Measurements from ENCODE around the gene CDON. TPM values are rescaled to one million over a fixed set of nuclear protein-coding genes. Genes with fewer than 3 reads are reported as not detected.

CDON gene
- total RNA-seq, 2 donors from 2014 or later = 10.4 to 17.7 TPM

DNA sequence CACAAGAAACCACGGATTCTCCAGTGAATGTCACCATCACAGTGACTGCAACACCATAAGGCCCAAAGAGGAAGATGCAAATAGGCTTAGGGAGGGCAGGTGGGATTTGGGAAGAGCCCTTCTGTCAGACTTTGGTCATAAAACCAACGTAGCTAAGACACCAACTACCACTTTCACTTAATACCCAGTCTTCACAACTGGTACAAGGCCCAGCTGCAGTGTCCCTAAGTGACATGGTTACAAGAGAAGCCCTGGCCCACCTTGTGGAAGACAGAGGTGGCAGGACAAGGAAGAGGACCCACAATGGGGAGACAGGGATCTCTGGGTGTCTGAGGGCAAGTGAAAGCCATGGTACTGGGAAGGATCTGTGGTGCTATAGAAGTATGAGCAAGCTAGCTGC, 106.8 kb downstream of the CDON start:
- no peak overlapping the region for H3K4me3 ChIP-seq
- H3K9me3 ChIP-seq = no peaks in the 10 kb centered on the region
- TF ChIP-seq CTCF (IDR thresholded peaks at IDR 0.05) = no peak
- H3K36me3 ChIP-seq = no peaks in the 10 kb centered on the region
- H3K4me1 ChIP-seq (ENCODE audit: control insufficient read depth in 1 of 2, low read depth in 2 of 2) = no peaks in the 10 kb centered on the region
- DNase-seq (ENCODE audit: low spot score) = no peak
- no peak overlapping the region for H3K27ac ChIP-seq
- H3K27me3 ChIP-seq (replicated peaks; ENCODE audit: insufficient read depth) = no peaks in the 10 kb centered on the region
- no peak for ATAC-seq (ENCODE audit: insufficient number of reproducible peaks, low FRiP score, low read depth)

- Histone ChIP-seq H3K4me3 (no peak overlapping the region), H3K9me3 (no peaks in the 10 kb centered on the region), H3K27me3 (replicated peaks; ENCODE audit: insufficient read depth) (no peaks in the 10 kb centered on the region), H3K36me3 (no peaks in the 10 kb centered on the region), H3K27ac (no peak overlapping the region), H3K4me1 (ENCODE audit: control insufficient read depth in 1 of 2, low read depth in 2 of 2) (no peaks in the 10 kb centered on the region)
- DNase-seq (ENCODE audit: low spot score) = no peak
- no peak for ATAC-seq (ENCODE audit: insufficient number of reproducible peaks, low FRiP score, low read depth)
- TF ChIP-seq CTCF (IDR thresholded peaks at IDR 0.05) = no peak
Measured at GRCh38 chr11:125954945-125955640, 107.6 kb downstream of the CDON start.

DNA sequence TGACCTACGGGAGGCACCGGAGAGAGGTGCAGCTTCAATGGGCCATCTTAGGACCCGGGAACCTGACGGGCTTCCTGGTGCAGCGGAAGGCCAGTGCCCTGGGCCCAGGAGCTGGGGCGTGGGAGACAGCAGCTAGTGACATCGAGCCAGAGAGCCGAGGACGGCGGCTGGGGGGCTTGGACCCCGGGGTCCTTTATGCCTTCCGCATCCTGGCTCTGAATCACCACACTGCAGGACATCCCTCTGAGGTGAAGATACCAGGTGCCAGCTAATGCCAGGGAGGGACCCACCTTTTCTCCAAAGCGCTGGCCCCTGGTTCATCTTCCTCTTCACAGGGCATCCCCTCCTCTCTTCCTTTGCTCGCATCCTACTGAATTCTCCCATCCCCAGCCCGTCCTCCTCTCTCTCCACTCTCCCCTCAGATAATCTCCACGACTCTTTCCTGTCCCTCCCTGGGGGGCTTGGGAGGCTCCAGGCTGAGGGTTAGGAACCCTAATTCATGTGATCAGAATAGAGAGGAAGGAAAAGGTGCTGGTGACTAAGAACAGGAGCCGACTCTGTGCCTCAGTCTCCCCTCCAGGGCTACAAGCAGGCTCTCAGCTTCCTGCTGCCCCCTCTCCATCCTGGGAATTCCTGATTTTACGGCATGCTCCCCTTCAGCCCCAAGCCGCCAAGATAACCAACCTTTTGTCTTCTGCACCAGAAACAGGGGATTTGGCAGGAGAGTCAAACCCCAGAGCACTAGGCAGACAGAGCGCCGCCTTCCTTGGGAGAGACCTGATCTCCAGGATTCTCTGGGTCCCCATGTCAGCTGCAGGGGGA, 108.3 kb downstream of the CDON start:
- no peak overlapping the region for H3K4me3 ChIP-seq
- H3K36me3 ChIP-seq = no peaks in the 10 kb centered on the region
- DNase-seq (ENCODE audit: low spot score) = no peak
- no peak overlapping the region for H3K27ac ChIP-seq
- no peak for ATAC-seq (ENCODE audit: insufficient number of reproducible peaks, low FRiP score, low read depth)
- no peaks in the 10 kb centered on the region for H3K4me1 ChIP-seq (ENCODE audit: control insufficient read depth in 1 of 2, low read depth in 2 of 2)
- H3K9me3 ChIP-seq = no peaks in the 10 kb centered on the region
- TF ChIP-seq CTCF (IDR thresholded peaks at IDR 0.05) = no peak
- H3K27me3 ChIP-seq (replicated peaks; ENCODE audit: insufficient read depth) = no peaks in the 10 kb centered on the region

- H3K36me3 ChIP-seq = no peaks in the 10 kb centered on the region
- no peaks in the 10 kb centered on the region for H3K27me3 ChIP-seq (replicated peaks; ENCODE audit: insufficient read depth)
- TF ChIP-seq CTCF (IDR thresholded peaks at IDR 0.05) = no peak
- ATAC-seq (ENCODE audit: insufficient number of reproducible peaks, low FRiP score, low read depth) = no peak
- H3K9me3 ChIP-seq = no peaks in the 10 kb centered on the region
- no peak overlapping the region for H3K4me3 ChIP-seq
- H3K4me1 ChIP-seq (ENCODE audit: control insufficient read depth in 1 of 2, low read depth in 2 of 2) = no peaks in the 10 kb centered on the region
- H3K27ac ChIP-seq = no peak overlapping the region
- DNase-seq (ENCODE audit: low spot score) = no peak
Measured at GRCh38 chr11:125953401-125953935, 109.2 kb downstream of the CDON start.

GRCh38 chr11:125952973-125953372, 109.7 kb downstream of the CDON start:
- Histone ChIP-seq H3K4me3 (no peak overlapping the region), H3K36me3 (no peaks in the 10 kb centered on the region), H3K9me3 (no peaks in the 10 kb centered on the region), H3K27ac (no peak overlapping the region), H3K4me1 (ENCODE audit: control insufficient read depth in 1 of 2, low read depth in 2 of 2) (no peaks in the 10 kb centered on the region), H3K27me3 (replicated peaks; ENCODE audit: insufficient read depth) (no peaks in the 10 kb centered on the region)
- DNase-seq (ENCODE audit: low spot score) = no peak
- no peak for TF ChIP-seq CTCF (IDR thresholded peaks at IDR 0.05)
- ATAC-seq (ENCODE audit: insufficient number of reproducible peaks, low FRiP score, low read depth) = no peak
